ENCODE data around the gene BMP2K. TPM values are rescaled to one million over a fixed set of nuclear protein-coding genes. Genes with fewer than 3 reads are reported as not detected.

Gene BMP2K
- total RNA-seq, 2 experiments from 2014 or later: 4.6 to 5.6 TPM

DNA sequence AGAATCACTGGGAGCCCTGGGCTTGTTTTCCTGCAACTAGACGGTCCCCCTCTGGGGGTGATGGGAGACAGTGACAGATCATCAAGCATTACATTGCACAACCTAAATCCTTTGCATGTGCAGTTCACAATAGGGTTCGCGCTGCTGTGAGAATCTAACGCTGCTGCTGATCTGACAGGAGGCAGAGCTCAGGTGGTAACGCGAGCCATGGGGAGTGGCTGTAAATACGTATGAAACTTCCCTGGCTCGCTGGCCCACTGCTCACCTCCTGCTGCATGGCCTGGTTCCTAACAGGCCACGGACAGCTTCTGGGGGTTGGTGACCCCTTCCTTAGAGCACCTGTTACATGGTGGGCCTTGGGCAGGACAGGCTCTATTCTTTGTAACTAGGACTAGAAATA lies 152.7 kb downstream of the BMP2K start:
- no peak overlapping the region for H3K27ac Mint-ChIP-seq
- no peaks in the 10 kb centered on the region for H3K9me3 Mint-ChIP-seq
- Histone ChIP-seq H3K27me3 (ENCODE audit: control insufficient read depth in 1 of 2, insufficient read depth in 2 of 2, low read length in 2 of 2) (no peaks in the 10 kb centered on the region), H3K9me3 (ENCODE audit: control insufficient read depth in 1 of 2, insufficient read depth in 1 of 2, low read length in 2 of 2) (no peaks in the 10 kb centered on the region), H3K36me3 (ENCODE audit: insufficient read depth, low read length) (peaks cover 62% of the 10 kb centered on the region), H3K4me3 (ENCODE audit: low read length) (no peak overlapping the region), H3K4me1 (ENCODE audit: insufficient read depth, low read length) (no peaks in the 10 kb centered on the region), H3K27ac (ENCODE audit: low read depth in 1 of 2, low read length in 2 of 2) (no peak overlapping the region)
- TF ChIP-seq, protein P1, sequence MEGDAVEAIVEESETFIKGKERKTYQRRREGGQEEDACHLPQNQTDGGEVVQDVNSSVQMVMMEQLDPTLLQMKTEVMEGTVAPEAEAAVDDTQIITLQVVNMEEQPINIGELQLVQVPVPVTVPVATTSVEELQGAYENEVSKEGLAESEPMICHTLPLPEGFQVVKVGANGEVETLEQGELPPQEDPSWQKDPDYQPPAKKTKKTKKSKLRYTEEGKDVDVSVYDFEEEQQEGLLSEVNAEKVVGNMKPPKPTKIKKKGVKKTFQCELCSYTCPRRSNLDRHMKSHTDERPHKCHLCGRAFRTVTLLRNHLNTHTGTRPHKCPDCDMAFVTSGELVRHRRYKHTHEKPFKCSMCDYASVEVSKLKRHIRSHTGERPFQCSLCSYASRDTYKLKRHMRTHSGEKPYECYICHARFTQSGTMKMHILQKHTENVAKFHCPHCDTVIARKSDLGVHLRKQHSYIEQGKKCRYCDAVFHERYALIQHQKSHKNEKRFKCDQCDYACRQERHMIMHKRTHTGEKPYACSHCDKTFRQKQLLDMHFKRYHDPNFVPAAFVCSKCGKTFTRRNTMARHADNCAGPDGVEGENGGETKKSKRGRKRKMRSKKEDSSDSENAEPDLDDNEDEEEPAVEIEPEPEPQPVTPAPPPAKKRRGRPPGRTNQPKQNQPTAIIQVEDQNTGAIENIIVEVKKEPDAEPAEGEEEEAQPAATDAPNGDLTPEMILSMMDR (IDR thresholded peaks at IDR 0.05): no peak
- POLR2A ChIA-PET: no interaction called here
- H3K27me3 Mint-ChIP-seq: no peaks in the 10 kb centered on the region
- no peak overlapping the region for H3K4me3 Mint-ChIP-seq
- DNase-seq: no peak
- CTCF ChIA-PET: no interaction called here
- H3K4me1 Mint-ChIP-seq (ENCODE audit: low read depth): no peaks in the 10 kb centered on the region
- ATAC-seq (ENCODE audit: poor library complexity): no peak
- intact Hi-C loops (cut with DNase I, micrococcal nuclease): no loop called here
- H3K36me3 Mint-ChIP-seq (ENCODE audit: low read depth): peaks cover 83% of the 10 kb centered on the region

DNA sequence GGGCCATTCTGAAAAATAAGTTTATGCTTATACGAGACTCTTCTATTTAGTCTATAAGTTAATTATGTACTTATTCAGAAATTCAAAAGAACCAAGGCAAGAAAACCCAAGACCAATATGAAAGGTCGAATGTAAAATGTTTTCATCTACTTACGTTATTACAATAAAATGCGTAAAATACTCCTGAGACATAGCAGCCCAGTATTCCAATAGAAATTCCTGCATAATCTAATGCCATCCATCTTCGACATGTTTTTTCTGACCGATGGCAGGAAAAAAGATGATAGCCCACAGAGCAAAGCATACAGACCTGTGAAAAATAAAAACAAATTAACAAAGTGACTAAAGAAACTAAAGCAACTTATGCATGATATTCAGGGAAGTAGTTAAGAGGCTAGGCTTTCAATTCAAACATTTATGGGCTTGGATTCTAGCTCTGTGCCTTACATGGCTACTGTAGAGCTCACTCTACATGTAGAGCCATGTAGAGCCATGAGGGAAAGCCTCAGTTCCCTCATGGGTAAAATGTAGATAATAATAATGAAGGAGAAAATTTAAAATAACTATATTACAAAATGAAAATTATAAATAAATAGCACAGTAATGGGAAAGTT lies 154.0 kb downstream of the BMP2K start:
- Mint-ChIP-seq H3K27me3 (no peaks in the 10 kb centered on the region), H3K4me1 (ENCODE audit: low read depth) (peaks cover 4% of the 10 kb centered on the region), H3K27ac (no peak overlapping the region), H3K4me3 (no peak overlapping the region), H3K36me3 (ENCODE audit: low read depth) (peaks cover 81% of the 10 kb centered on the region), H3K9me3 (no peaks in the 10 kb centered on the region)
- ATAC-seq (ENCODE audit: poor library complexity) (no peak), DNase-seq (no peak)
- Histone ChIP-seq H3K27me3 (ENCODE audit: control insufficient read depth in 1 of 2, insufficient read depth in 2 of 2, low read length in 2 of 2) (no peaks in the 10 kb centered on the region), H3K36me3 (ENCODE audit: insufficient read depth, low read length) (peaks cover 56% of the 10 kb centered on the region), H3K4me1 (ENCODE audit: insufficient read depth, low read length) (no peaks in the 10 kb centered on the region), H3K27ac (ENCODE audit: low read depth in 1 of 2, low read length in 2 of 2) (no peak overlapping the region), H3K9me3 (ENCODE audit: control insufficient read depth in 1 of 2, insufficient read depth in 1 of 2, low read length in 2 of 2) (no peaks in the 10 kb centered on the region), H3K4me3 (ENCODE audit: low read length) (no peak overlapping the region)
- intact Hi-C loops (cut with DNase I, micrococcal nuclease): no loop called here
- ChIA-PET POLR2A (no interaction called here), CTCF (no interaction called here)
- TF ChIP-seq, protein P1 (IDR thresholded peaks at IDR 0.05): no peak

DNA sequence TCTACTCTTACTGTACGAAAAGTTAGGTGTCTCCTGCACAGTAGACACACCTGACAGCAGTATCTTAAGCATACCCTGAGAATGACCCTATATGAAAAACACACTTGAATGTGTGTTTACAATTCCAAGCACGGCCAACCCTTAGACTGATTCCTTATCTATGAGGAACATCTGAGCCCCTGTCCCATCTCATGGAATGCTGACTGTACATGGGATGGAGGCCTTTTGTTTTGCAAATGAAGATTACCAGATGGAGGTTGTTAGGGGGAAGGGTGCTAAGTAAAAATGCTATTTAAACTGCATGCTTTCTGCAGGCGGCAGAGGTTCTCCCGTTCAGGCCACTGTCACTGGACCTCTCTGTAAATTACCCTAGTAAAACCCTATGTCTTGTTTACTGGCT lies 160.8 kb downstream of the BMP2K start:
- peaks cover 24% of the 10 kb centered on the region for H3K4me1 ChIP-seq (ENCODE audit: insufficient read depth, low read length)
- TF ChIP-seq, protein P1 (IDR thresholded peaks at IDR 0.05): no peak
- Mint-ChIP-seq H3K36me3 (ENCODE audit: low read depth) (peaks cover 29% of the 10 kb centered on the region), H3K4me1 (ENCODE audit: low read depth) (peaks cover 44% of the 10 kb centered on the region), H3K27me3 (no peaks in the 10 kb centered on the region), H3K4me3 (peak overlapping the region; percentile 93), H3K27ac (no peak overlapping the region), H3K9me3 (no peaks in the 10 kb centered on the region)
- ATAC-seq (ENCODE audit: poor library complexity) (no peak), DNase-seq (no peak)
- intact Hi-C loops (cut with DNase I, micrococcal nuclease): loop anchor here (5.0 kb wide), 3 partner anchors 155 to 1860 kb away; partner anchors contain the start of genes BMP2K (in 1 of the 2) and CCNI (in 1 of the 2)
- no peak overlapping the region for H3K27ac ChIP-seq (ENCODE audit: low read depth in 1 of 2, low read length in 2 of 2)
- no peaks in the 10 kb centered on the region for H3K27me3 ChIP-seq (ENCODE audit: control insufficient read depth in 1 of 2, insufficient read depth in 2 of 2, low read length in 2 of 2)
- CTCF ChIA-PET: interaction anchor here (2.7 kb wide), 1 partner anchor 16 kb away, joined by 13 read pairs; no protein-coding TSS in a partner anchor
- POLR2A ChIA-PET: no interaction called here
- H3K36me3 ChIP-seq (ENCODE audit: insufficient read depth, low read length): peaks cover 10% of the 10 kb centered on the region
- no peak overlapping the region for H3K4me3 ChIP-seq (ENCODE audit: low read length)
- H3K9me3 ChIP-seq (ENCODE audit: control insufficient read depth in 1 of 2, insufficient read depth in 1 of 2, low read length in 2 of 2): no peaks in the 10 kb centered on the region
